ENCODE measurements around the gene CNN3. TPM values are rescaled to one million over a fixed set of nuclear protein-coding genes. Genes with fewer than 3 reads are reported as not detected.

The CNN3 gene
- total RNA-seq, 1 donor from 2014 or later: 215 TPM

- H3K36me3 ChIP-seq: no peaks in the 10 kb centered on the region
- no peak for TF ChIP-seq CTCF (IDR thresholded peaks at IDR 0.05)
- no peak for ATAC-seq
- peaks cover 21% of the 10 kb centered on the region for H3K4me1 ChIP-seq
- no peak overlapping the region for H3K4me3 ChIP-seq
- H3K9me3 ChIP-seq: no peaks in the 10 kb centered on the region
- no peak overlapping the region for H3K27ac ChIP-seq
- intact Hi-C loops (cut with DNase I): no loop called here
- no peak for DNase-seq
- no peaks in the 10 kb centered on the region for H3K27me3 ChIP-seq
These were observed 7.6 kb upstream of the CNN3 start for GRCh38 chr1:94934551-94934950.

- Histone ChIP-seq H3K4me1 (peaks cover 26% of the 10 kb centered on the region), H3K27ac (no peak overlapping the region), H3K9me3 (no peaks in the 10 kb centered on the region), H3K36me3 (no peaks in the 10 kb centered on the region), H3K27me3 (no peaks in the 10 kb centered on the region), H3K4me3 (no peak overlapping the region)
- DNase-seq: no peak
- ATAC-seq: no peak
- no peak for TF ChIP-seq CTCF (IDR thresholded peaks at IDR 0.05)
- intact Hi-C loops (cut with DNase I): no loop called here
These were observed 4.4 kb upstream of the CNN3 start for GRCh38 chr1:94931254-94931841.

GRCh38 chr1:94929351-94930217 is 2.7 kb upstream of the CNN3 start:
- intact Hi-C loops (cut with DNase I): loop anchor here (10.0 kb wide), 1 partner anchor 75 kb away; no protein-coding TSS in a partner anchor
- Histone ChIP-seq H3K9me3 (no peaks in the 10 kb centered on the region), H3K4me3 (peak overlapping the region; percentile 73), H3K36me3 (no peaks in the 10 kb centered on the region), H3K27me3 (no peaks in the 10 kb centered on the region), H3K4me1 (peaks cover 23% of the 10 kb centered on the region), H3K27ac (no peak overlapping the region)
- no peak for DNase-seq
- TF ChIP-seq CTCF (IDR thresholded peaks at IDR 0.05): no peak
- ATAC-seq: no peak

GRCh38 chr1:94928293-94928939 is 1.5 kb upstream of the CNN3 start:
- intact Hi-C loops (cut with DNase I): loop anchor here (10.0 kb wide), 1 partner anchor 74 kb away; no protein-coding TSS in a partner anchor
- Histone ChIP-seq H3K4me3 (peak overlapping the region; percentile 73), H3K27me3 (no peaks in the 10 kb centered on the region), H3K4me1 (peaks cover 33% of the 10 kb centered on the region), H3K27ac (peak overlapping the region; percentile 96), H3K9me3 (no peaks in the 10 kb centered on the region), H3K36me3 (no peaks in the 10 kb centered on the region)
- no peak for TF ChIP-seq CTCF (IDR thresholded peaks at IDR 0.05)
- DNase-seq (no peak), ATAC-seq (no peak)

GRCh38 chr1:94927405-94928175 is 680 bp upstream of the CNN3 start:
- DNase-seq (no peak), ATAC-seq (no peak)
- Histone ChIP-seq H3K27ac (peak overlapping the region; percentile 96), H3K36me3 (no peaks in the 10 kb centered on the region), H3K27me3 (no peaks in the 10 kb centered on the region), H3K4me3 (peak overlapping the region; percentile 73), H3K9me3 (no peaks in the 10 kb centered on the region), H3K4me1 (peaks cover 37% of the 10 kb centered on the region)
- intact Hi-C loops (cut with DNase I): loop anchor here (10.0 kb wide), 1 partner anchor 73 kb away; no protein-coding TSS in a partner anchor
- no peak for TF ChIP-seq CTCF (IDR thresholded peaks at IDR 0.05)

Data from upper lobe of right lung (tissue), 1 donor.